Coronary artery (tissue), 2 donors: ENCODE results near the gene ZSCAN10.

Experiments
- DNase-seq: peaks from one replicate; pipeline ENCODE4 v3.0.0-alpha.2; 2017; ENCODE audit warnings: low spot score
- H3K27ac ChIP-seq, 2 donors: fragments of 200-600 bp; sonication (generic); one replicate each; pipeline ENCODE4 v1.5.1; 2016 to 2019
- H3K4me3 ChIP-seq: fragments of 200-600 bp; sonication (generic); 2 replicates; pipeline ENCODE4 v1.5.1; 2016; ENCODE audit warnings: mild to moderate bottlenecking, moderate library complexity
- CTCF ChIP-seq: fragments of 200-600 bp; sonication (generic); IDR thresholded peaks from one replicate; pipeline ENCODE4 v1.5.1; 2019; ENCODE audit warnings: antibody characterized with exemption

The ZSCAN10 gene

GRCh38 chr16:3121851-3122467, 22.9 kb upstream of the ZSCAN10 start:
- no peak for DNase-seq
- no peak for TF ChIP-seq CTCF
- Histone ChIP-seq H3K27ac (no peak overlapping the region), H3K4me3 (no peak overlapping the region)

- H3K4me3 ChIP-seq = no peak overlapping the region
- no peak for TF ChIP-seq CTCF
- no peak for DNase-seq
- no peak overlapping the region for H3K27ac ChIP-seq
Measured at GRCh38 chr16:3120435-3120834, 21.3 kb upstream of the ZSCAN10 start.

GRCh38 chr16:3119701-3120408, 20.8 kb upstream of the ZSCAN10 start:
- no peak overlapping the region for H3K27ac ChIP-seq
- no peak for DNase-seq
- H3K4me3 ChIP-seq = no peak overlapping the region
- no peak for TF ChIP-seq CTCF

GRCh38 chr16:3119286-3119685, 20.2 kb upstream of the ZSCAN10 start:
- Histone ChIP-seq H3K27ac (no peak overlapping the region), H3K4me3 (no peak overlapping the region)
- TF ChIP-seq CTCF = no peak
- no peak for DNase-seq

- TF ChIP-seq CTCF = no peak
- no peak for DNase-seq
- H3K4me3 ChIP-seq = no peak overlapping the region
- no peak overlapping the region for H3K27ac ChIP-seq
Measured at GRCh38 chr16:3118846-3119245, 19.8 kb upstream of the ZSCAN10 start.

- TF ChIP-seq CTCF = no peak
- Histone ChIP-seq H3K4me3 (no peak overlapping the region), H3K27ac (no peak overlapping the region)
- DNase-seq = no peak
Measured at GRCh38 chr16:3118204-3118790, 19.2 kb upstream of the ZSCAN10 start.

GRCh38 chr16:3115561-3115960, 16.5 kb upstream of the ZSCAN10 start:
- Histone ChIP-seq H3K27ac (no peak overlapping the region), H3K4me3 (no peak overlapping the region)
- TF ChIP-seq CTCF = no peak
- no peak for DNase-seq
